ENCODE data around the gene RCE1. TPM values are rescaled to one million over a fixed set of nuclear protein-coding genes. Genes with fewer than 3 reads are reported as not detected.

RCE1 gene
- total RNA-seq, 2 experiments from 2014 or later: 60.1 to 63.0 TPM

DNA sequence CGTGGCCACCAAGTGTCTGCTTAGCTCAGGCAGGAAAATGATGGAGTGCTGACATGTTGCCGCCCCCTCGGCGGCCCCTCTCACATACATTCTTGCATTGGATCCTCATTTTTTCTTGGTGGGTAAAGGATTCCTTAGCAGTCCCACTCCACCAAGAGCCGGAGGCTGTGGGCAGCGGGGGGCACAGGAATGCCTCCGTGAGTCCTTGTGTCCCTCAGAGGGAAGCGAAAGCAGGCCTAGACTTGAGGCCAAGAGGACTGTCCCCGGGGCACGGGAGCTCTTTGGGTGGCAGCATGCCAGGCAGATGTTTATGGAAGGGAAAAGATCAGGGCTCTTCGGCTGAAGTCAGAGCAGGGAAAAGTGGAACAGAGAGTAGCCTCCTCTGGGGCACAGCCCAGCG lies 35.2 kb downstream of the RCE1 start:
- H3K36me3 Mint-ChIP-seq (ENCODE audit: low read depth): no peaks in the 10 kb centered on the region
- Histone ChIP-seq H3K4me1 (ENCODE audit: insufficient read depth, low read length) (peaks cover 13% of the 10 kb centered on the region), H3K9me3 (ENCODE audit: control insufficient read depth in 1 of 2, insufficient read depth in 1 of 2, low read length in 2 of 2) (no peaks in the 10 kb centered on the region), H3K4me3 (ENCODE audit: low read length) (no peak overlapping the region), H3K36me3 (ENCODE audit: insufficient read depth, low read length) (no peaks in the 10 kb centered on the region), H3K27me3 (ENCODE audit: control insufficient read depth in 1 of 2, insufficient read depth in 2 of 2, low read length in 2 of 2) (no peaks in the 10 kb centered on the region), H3K27ac (ENCODE audit: low read depth in 1 of 2, low read length in 2 of 2) (no peak overlapping the region)
- no peaks in the 10 kb centered on the region for H3K27me3 Mint-ChIP-seq
- no peak overlapping the region for H3K27ac Mint-ChIP-seq
- ATAC-seq (ENCODE audit: poor library complexity) (no peak), DNase-seq (no peak)
- POLR2A ChIA-PET: no interaction called here
- no peak for TF ChIP-seq CTCF (IDR thresholded peaks at IDR 0.05)
- intact Hi-C loops (cut with DNase I, micrococcal nuclease): no loop called here
- CTCF ChIA-PET: no interaction called here
- H3K4me3 Mint-ChIP-seq: no peak overlapping the region
- no peaks in the 10 kb centered on the region for H3K9me3 Mint-ChIP-seq
- peaks cover 14% of the 10 kb centered on the region for H3K4me1 Mint-ChIP-seq (ENCODE audit: low read depth)

DNA sequence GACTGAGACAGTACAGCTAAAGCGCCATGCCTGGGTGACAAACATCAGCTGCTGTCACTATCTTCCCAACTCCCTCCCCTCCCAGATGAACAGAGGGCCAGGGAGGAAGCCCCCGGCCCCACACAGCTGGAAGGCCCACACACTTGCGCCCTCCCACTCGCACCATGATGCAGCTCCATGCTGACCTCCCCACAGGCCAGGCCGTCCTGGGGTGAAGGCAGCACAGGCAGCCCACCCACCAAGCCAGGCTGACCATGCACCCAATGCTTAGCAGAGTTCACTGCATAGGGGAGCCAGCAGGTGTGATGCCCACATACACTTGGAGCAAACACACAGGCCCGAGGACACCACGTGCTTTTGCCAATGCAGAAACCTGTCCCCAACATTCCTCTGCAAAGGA lies 35.8 kb downstream of the RCE1 start:
- intact Hi-C loops (cut with DNase I, micrococcal nuclease): no loop called here
- TF ChIP-seq CTCF (IDR thresholded peaks at IDR 0.05): no peak
- Histone ChIP-seq H3K36me3 (ENCODE audit: insufficient read depth, low read length) (no peaks in the 10 kb centered on the region), H3K4me3 (ENCODE audit: low read length) (no peak overlapping the region), H3K27me3 (ENCODE audit: control insufficient read depth in 1 of 2, insufficient read depth in 2 of 2, low read length in 2 of 2) (no peaks in the 10 kb centered on the region), H3K27ac (ENCODE audit: low read depth in 1 of 2, low read length in 2 of 2) (no peak overlapping the region), H3K9me3 (ENCODE audit: control insufficient read depth in 1 of 2, insufficient read depth in 1 of 2, low read length in 2 of 2) (no peaks in the 10 kb centered on the region), H3K4me1 (ENCODE audit: insufficient read depth, low read length) (peaks cover 13% of the 10 kb centered on the region)
- ChIA-PET CTCF (no interaction called here), POLR2A (no interaction called here)
- ATAC-seq (ENCODE audit: poor library complexity) (no peak), DNase-seq (no peak)
- Mint-ChIP-seq H3K4me1 (ENCODE audit: low read depth) (peaks cover 14% of the 10 kb centered on the region), H3K9me3 (no peaks in the 10 kb centered on the region), H3K27ac (no peak overlapping the region), H3K4me3 (no peak overlapping the region), H3K27me3 (no peaks in the 10 kb centered on the region), H3K36me3 (ENCODE audit: low read depth) (no peaks in the 10 kb centered on the region)

DNA sequence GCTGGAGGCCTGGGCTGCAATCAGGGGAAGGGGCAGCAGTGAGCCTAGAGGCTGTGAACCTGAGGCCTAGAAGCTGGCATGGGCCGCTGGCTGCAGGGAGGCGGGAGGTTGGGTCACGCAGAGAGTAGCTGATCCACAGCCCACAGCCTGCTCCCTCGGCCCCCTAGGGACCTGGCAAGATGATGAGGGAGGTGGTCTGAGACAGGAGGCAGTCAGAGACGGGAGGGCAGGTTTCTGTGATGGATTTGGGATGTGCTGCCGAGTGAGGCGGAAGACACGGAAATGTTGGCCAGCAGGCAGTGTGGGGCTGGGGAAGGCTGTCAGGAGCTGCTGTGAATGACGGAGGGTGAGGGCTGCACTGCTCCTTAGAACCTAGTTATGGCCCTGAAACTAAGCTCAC lies 36.3 kb downstream of the RCE1 start:
- Histone ChIP-seq H3K27ac (ENCODE audit: low read depth in 1 of 2, low read length in 2 of 2) (no peak overlapping the region), H3K36me3 (ENCODE audit: insufficient read depth, low read length) (no peaks in the 10 kb centered on the region), H3K27me3 (ENCODE audit: control insufficient read depth in 1 of 2, insufficient read depth in 2 of 2, low read length in 2 of 2) (no peaks in the 10 kb centered on the region), H3K4me3 (ENCODE audit: low read length) (no peak overlapping the region), H3K9me3 (ENCODE audit: control insufficient read depth in 1 of 2, insufficient read depth in 1 of 2, low read length in 2 of 2) (no peaks in the 10 kb centered on the region), H3K4me1 (ENCODE audit: insufficient read depth, low read length) (peaks cover 13% of the 10 kb centered on the region)
- Mint-ChIP-seq H3K9me3 (no peaks in the 10 kb centered on the region), H3K4me1 (ENCODE audit: low read depth) (peaks cover 14% of the 10 kb centered on the region), H3K27me3 (no peaks in the 10 kb centered on the region), H3K4me3 (no peak overlapping the region), H3K27ac (no peak overlapping the region), H3K36me3 (ENCODE audit: low read depth) (no peaks in the 10 kb centered on the region)
- DNase-seq (no peak), ATAC-seq (ENCODE audit: poor library complexity) (no peak)
- ChIA-PET CTCF (no interaction called here), POLR2A (no interaction called here)
- TF ChIP-seq CTCF (IDR thresholded peaks at IDR 0.05): no peak
- intact Hi-C loops (cut with DNase I, micrococcal nuclease): no loop called here

Measured in CD4-positive, alpha-beta T cell (primary cell).